Astrocyte (in vitro differentiated cells and primary cell): ENCODE results near the gene SCAMP3.

Experiments
- EZH2 ChIP-seq: IDR thresholded peaks from 2 replicates; pipeline ENCODE4 v1.6.1; 2012; ENCODE audit warnings: mild to moderate bottlenecking, low read length, inconsistent platforms; ENCODE audit not compliant: insufficient read depth
- TF ChIP-seq, protein P1 (sequence below): IDR thresholded peaks from 2 replicates; pipeline ENCODE4 v1.5.1; 2011; ENCODE audit warnings: low read depth, mild to moderate bottlenecking, inconsistent platforms, low read length, moderate library complexity; ENCODE audit not compliant: insufficient read depth

GRCh38 chr1:155307247-155307740 is 45.1 kb upstream of the SCAMP3 start:
- TF ChIP-seq, protein P1, sequence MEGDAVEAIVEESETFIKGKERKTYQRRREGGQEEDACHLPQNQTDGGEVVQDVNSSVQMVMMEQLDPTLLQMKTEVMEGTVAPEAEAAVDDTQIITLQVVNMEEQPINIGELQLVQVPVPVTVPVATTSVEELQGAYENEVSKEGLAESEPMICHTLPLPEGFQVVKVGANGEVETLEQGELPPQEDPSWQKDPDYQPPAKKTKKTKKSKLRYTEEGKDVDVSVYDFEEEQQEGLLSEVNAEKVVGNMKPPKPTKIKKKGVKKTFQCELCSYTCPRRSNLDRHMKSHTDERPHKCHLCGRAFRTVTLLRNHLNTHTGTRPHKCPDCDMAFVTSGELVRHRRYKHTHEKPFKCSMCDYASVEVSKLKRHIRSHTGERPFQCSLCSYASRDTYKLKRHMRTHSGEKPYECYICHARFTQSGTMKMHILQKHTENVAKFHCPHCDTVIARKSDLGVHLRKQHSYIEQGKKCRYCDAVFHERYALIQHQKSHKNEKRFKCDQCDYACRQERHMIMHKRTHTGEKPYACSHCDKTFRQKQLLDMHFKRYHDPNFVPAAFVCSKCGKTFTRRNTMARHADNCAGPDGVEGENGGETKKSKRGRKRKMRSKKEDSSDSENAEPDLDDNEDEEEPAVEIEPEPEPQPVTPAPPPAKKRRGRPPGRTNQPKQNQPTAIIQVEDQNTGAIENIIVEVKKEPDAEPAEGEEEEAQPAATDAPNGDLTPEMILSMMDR, result peak; percentile 34
- no peak for TF ChIP-seq EZH2
